Hematopoietic multipotent progenitor cell treated with erythropoietin and hydrocortisone succinate and interleukin-3 and kit ligand, for 15 days (in vitro differentiated cells): ENCODE measurements around the gene PPM1D.
"Not testable (repeated sequence)": the region's sequence is repeated elsewhere in the genome, so short reads cannot be mapped to it uniquely, and the experiment has no call there.

Experiments
- DNase-seq: peaks from one replicate; pipeline ENCODE4 v3.0.0-alpha.2; 2015; ENCODE audit warnings: low spot score

Gene PPM1D

DNA sequence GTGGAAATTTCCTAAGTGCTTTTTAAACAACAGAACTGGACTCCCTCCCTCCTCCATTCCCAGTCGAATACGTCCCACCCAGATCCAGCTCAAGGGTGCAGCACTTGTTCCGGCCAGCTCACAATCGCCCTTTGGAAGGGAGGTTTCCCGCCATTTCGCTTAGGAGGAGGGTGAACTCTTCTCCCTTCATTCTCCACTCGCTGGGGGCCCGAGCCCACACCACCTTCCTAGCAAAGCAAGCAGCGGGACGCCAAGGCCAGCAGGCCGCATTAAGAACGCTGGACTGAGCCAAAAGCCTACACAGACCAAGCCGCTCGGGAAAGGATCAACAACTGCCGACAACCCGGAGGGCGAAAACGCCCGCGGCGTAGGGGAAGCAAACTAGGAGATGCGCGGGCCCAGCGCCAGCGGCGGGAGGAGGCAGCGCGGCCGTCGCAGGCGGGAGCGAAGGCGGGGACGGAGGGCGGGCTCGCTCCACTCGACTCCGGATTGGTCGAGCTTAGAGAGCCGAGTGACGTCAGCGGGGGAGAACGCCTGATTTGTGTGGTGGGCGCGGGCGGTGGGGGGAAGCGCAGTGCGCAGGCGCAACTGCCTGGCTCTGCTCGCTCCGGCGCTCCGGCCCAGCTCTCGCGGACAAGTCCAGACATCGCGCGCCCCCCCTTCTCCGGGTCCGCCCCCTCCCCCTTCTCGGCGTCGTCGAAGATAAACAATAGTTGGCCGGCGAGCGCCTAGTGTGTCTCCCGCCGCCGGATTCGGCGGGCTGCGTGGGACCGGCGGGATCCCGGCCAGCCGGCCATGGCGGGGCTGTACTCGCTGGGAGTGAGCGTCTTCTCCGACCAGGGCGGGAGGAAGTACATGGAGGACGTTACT, at the start of gene PPM1D:
TSS of gene PPM1D (plus strand) at position 574 of the 870 bp plus-strand sequence. CDS start at position 796, 222 bp downstream.
- peak; percentile 98 for DNase-seq

DNA sequence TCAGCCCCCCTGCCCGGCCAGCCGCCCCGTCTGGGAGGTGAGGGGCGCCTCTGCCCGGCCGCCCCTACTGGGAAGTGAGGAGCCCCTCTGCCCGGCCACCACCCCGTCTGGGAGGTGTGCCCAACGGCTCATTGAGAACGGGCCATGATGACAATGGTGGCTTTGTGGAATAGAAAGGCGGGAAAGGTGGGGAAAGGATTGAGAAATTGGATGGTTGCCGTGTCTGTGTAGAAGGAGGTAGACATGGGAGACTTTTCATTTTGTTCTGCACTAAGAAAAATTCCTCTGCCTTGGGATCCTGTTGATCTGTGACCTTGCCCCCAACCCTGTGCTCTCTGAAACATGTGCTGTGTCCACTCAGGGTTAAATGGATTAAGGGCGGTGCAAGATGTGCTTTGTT, 47.7 kb upstream of the PPM1D start:
- not testable (repeated sequence) for DNase-seq

DNA sequence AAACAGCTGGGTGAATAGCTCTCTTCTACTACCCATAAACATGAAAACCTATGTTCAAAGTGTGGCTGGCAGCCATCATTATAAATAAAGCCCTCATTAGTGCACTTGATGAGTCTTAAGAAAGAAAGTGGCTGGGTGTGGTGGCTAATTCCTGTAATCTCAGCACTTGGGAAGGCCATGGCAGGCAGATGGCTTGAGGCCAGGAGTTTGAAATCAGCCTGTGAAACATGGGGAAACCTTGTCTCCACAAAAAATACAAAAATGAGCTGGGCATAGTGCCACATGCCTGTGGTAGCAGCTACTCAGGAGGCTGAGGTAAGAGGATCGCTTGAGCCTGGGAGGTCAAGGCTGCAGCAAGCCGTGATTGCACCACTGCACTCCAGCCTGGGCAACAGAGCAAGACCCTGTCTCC, 45.6 kb upstream of the PPM1D start:
- no peak for DNase-seq

DNA sequence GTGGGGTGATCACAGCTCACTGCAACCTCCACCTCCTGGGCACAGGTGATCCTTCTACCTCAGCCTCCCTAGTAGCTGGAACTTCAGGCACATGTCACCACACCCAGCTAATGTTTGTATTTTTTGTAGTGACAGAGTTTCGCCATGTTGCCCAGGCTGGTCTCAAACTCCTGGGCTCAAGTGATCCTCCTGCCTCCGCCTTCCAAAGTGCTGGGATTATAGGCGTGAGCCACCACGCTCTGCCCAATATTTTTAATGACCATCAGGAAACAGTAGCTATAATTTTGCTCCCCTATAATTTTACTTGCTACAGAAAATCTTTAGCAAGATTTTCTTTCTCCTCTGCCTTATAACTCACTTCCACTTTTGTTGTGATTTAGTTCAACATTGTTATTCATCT, 44.2 kb upstream of the PPM1D start:
- DNase-seq = no peak

GRCh38 chr17:60557805-60558204, 42.2 kb upstream of the PPM1D start:
- DNase-seq = no peak

- no peak for DNase-seq
These were observed 40.4 kb upstream of the PPM1D start for GRCh38 chr17:60559659-60559994.

DNA sequence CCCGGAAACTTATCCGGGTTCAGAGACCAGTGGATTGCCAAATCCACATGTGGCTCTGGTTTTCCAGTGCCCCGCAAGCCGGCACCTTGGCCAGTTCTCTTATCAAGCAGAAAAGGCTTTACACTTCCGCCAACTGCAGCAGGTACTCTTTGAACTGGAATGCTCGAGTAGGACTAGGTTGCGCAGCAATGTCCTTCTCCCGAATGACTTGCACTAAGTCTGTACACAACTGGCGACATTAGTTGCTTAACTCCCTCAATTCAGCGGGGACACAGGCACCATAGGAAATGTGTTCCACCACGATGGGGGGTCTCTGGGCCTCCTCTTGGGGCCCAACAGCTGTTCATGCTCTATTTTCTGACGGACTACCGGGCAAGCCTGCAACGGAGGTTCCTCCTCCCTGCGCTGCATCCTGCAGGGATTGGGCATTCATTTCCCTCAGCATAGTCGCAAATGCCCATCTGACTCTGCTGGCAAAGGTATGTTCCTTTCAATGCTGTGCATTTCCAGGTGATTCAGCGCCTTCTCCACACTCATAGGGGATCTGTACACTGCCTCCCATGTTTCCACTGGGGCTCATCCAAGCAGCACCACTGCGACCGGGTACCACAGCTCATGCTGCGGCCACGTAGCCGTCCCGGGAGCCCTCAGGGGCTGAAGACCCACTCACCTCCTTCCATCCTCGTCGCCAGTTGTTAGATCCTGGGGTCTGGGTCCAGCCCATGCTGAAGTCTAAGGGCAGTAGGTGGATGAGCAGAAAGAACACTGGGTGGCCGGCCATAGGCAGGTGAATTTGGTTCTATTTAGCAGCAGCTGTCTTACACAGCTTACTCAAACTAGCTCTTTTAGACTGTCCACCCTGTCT, 39.8 kb upstream of the PPM1D start:
- DNase-seq = no peak

- no peak for DNase-seq
These were observed 39.1 kb upstream of the PPM1D start for GRCh38 chr17:60560860-60561257.

DNA sequence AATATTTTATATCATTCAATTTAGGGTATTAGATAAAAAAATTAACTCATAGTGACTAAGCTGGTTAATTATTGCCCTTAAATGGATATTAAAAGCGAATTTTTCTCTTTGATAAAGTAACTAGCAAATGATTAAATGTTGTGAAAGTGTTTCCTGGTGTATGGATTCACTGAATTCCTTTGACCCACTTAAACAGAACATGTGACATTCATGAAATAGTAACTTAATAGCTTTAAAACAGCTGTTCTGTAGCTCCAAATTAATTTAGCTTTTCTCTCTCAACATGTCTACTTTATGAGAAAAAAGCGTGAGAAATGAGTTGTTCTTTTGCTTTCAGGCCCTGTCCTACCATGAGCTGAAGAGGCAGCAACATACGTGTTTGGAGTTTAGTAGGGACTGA, 37.6 kb upstream of the PPM1D start:
- no peak for DNase-seq

DNA sequence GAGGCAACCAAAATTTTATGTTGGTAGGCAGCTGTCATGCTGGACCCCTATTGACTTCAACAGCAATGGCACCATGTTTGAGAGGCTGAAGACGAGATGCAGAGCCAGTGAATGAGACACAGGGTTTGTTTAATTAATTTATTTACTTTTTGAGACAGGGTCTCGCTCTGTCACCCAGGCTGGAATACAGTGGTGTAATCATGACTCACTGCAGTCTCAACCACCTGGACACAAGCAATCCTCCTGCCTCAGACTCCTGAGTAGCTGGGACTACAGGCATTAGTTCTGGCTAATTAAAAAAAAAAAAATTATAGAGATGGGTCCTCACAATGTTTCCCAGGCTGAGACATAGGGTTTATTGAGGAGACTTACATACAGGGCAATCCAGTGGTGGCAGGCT, 36.2 kb upstream of the PPM1D start:
- DNase-seq = no peak

DNA sequence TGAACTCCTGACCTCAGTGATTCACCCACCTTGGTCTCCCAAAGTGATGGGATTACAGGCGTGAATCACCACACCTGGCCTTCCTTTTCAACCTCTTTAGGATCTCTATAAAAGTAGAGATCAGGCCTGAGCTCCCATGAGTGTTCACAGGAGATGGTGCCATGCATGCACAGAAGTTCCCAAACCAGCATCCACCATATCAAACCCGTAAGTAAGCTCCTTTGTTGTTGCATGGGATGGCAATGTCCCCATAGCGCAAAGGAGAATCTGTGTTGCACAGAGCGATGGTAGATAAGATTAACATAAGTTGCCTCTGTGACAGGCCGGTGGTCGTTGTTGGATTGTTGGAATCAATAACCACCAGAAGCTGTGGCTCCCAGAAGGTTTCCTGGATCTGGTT, 34.8 kb upstream of the PPM1D start:
- no peak for DNase-seq

GRCh38 chr17:60573236-60574051, 26.5 kb upstream of the PPM1D start:
- no peak for DNase-seq

DNA sequence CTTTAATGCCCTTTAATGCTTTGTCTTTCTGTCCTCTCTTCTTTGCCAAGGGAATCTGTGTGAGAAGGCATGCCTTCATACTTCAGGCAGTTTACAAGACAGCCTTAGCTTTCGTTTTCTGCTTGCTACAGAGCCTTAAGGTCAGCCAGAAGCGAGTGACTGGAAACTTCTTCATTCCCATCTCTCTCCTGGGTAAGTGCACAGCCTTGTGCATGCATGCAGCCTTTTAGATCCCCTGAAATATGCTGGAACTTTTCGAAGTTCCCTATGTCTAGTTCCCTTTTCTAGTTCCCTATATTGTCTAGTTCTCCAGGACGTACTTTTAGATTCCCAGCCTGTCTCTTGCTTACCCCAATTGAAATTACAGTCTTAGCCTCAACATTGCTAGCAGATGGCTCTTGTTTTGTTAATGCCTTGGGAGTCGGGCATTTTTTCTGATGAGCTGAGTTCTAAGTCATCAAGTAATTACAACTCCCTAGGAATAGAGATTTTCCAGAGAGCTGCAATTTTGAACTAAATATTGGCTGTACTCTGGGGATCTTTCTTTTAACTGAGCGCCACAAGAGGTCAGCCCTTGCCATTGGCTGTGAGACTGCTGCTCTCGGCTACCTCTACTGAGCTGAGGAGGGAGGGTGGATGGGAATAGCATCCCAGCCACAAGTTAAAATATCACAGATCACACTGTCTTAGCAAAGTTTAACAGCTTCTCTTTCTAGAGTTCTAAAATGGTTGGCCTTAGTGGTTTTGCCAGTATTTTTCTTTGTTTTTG, 22.7 kb upstream of the PPM1D start:
- peak; percentile 25 for DNase-seq

- DNase-seq = no peak
These were observed 20.9 kb upstream of the PPM1D start for GRCh38 chr17:60579090-60579489.

DNA sequence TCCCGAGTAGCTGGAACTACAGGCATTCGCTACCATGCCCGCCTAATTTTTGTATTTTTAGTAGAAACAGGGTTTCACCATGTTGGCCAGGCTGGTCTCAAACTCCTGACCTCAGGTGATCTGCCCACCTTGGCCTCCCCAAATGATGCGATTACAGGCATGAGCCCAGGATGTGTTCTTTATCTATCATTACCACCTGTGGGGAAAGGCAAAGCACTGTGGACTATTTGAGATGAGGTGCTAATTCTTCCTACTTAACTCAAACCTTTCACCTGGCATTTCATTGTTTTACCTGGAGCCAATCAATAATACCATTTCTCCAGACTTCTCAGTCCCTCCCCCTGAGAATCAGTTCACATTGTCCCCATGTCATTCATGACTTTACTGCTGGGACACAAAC, 20.4 kb upstream of the PPM1D start:
- no peak for DNase-seq

GRCh38 chr17:60583008-60583407, 17.0 kb upstream of the PPM1D start:
- DNase-seq = no peak

DNA sequence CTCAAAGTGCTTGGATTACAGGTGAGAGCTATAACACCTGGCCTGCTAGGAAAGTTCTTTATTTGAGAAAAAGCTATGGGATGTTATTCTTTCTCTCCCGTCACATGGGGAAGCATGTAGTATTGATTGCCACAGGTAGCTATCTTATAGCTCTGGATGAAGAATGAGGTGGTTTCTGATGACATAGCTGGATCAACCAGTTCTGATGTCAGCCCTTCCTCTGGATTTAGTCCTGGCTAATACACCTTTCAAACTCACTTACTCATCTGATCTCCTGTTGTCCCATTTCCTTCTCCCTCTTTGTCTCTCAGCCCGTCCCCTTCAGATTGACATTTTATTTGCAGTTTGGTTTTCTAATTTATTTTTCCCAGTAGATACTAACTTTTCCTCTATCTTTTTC, 14.1 kb upstream of the PPM1D start:
- DNase-seq = no peak

DNA sequence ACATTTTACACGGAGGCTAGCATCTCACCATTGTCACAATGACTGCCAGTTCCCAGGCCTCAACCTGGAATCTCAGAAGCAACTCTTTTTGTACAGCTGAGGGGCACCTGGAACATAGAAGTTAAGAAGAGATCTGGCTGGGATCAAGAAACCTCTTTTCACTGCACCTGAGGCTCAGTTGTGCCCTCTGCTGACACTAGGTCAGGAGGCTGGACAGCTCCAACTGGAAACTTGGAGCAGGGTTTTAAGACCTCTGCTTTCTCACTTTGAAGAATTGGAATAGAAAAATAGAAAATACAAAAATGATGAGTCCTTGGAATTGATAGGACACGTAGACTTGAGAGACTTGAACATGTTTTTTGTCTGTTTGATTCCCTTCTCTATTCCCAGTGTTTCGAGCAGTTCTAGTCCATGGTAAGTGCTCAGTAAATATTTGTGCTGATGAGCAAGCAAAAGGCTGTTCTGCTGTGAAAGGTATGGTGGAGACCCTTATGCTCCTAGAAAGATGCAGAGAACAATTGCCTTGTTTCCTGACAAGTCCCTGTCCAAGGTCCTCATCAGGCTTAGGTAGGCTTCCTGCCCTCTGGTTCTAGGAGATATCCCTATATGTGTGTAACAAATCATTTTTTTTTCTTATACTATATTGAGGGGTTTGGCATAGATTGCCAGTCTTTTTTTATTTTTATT, 13.6 kb upstream of the PPM1D start:
- no peak for DNase-seq

- DNase-seq = no peak
These were observed 9.9 kb upstream of the PPM1D start for GRCh38 chr17:60590070-60590469.

GRCh38 chr17:60592750-60593149, 7.2 kb upstream of the PPM1D start:
- no peak for DNase-seq

GRCh38 chr17:60593441-60594036, 6.5 kb upstream of the PPM1D start:
- DNase-seq = not testable (repeated sequence)
